ENCODE measurements around the gene CYP4F12. TPM values are rescaled to one million over a fixed set of nuclear protein-coding genes. Genes with fewer than 3 reads are reported as not detected.

The CYP4F12 gene
- total RNA-seq, 1 experiment from 2014 or later: not detected

- TF ChIP-seq CTCF (conservative IDR thresholded peaks at IDR 0.05): no peak
- Mint-ChIP-seq H3K4me3 (no peak overlapping the region), H3K27me3 (ENCODE audit: low read depth) (no peaks in the 10 kb centered on the region; the same call in none of the 2 replicates), H3K27ac (no peak overlapping the region), H3K36me3 (ENCODE audit: insufficient read depth in 1 of 3, low read depth in 3 of 3) (peaks cover 0 to 26% (median 9%) of the 10 kb centered on the region in 3 experiments; a peak in 5 of 7 replicates), H3K9me3 (peaks cover 31 to 33% of the 10 kb centered on the region in 2 experiments), H3K4me1 (no peaks in the 10 kb centered on the region)
- no peak overlapping the region for H3K4ac ChIP-seq (ENCODE audit: low read depth, low read length)
- H3K4me1 ChIP-seq (ENCODE audit: insufficient read depth, low read length): no peaks in the 10 kb centered on the region
- peaks cover 74% of the 10 kb centered on the region for H3K9me3 ChIP-seq (ENCODE audit: control insufficient read depth, low read depth, low read length)
- no peaks in the 10 kb centered on the region for H3K23me2 ChIP-seq (ENCODE audit: insufficient read length, low read depth, low read length, poor library complexity, severe bottlenecking)
- no peak overlapping the region for H2AK5ac ChIP-seq (ENCODE audit: insufficient read length, low read length)
- H2BK5ac ChIP-seq (ENCODE audit: insufficient read length, low read length): no peak overlapping the region
- H3K18ac ChIP-seq (ENCODE audit: insufficient read length, low read depth, low read length): no peak overlapping the region
- H3K14ac ChIP-seq (ENCODE audit: insufficient read depth, low read length): no peak overlapping the region
- H3K4me2 ChIP-seq (ENCODE audit: insufficient read depth, insufficient read length, low read length): no peak overlapping the region
- H3K27me3 ChIP-seq (ENCODE audit: insufficient read depth, low read length): no peaks in the 10 kb centered on the region
- H3K23ac ChIP-seq (ENCODE audit: insufficient read length, low read depth, low read length): no peak overlapping the region
- no peak overlapping the region for H2BK120ac ChIP-seq (ENCODE audit: low read depth, low read length, poor library complexity, severe bottlenecking)
- no peak overlapping the region for H3K9ac ChIP-seq (ENCODE audit: extremely low read depth, insufficient read length, low read length)
- no peak overlapping the region for H2BK15ac ChIP-seq (ENCODE audit: low read depth, low read length)
- no peak overlapping the region for H3K56ac ChIP-seq (ENCODE audit: insufficient read length, low read depth, low read length)
- no peak overlapping the region for H2AFZ ChIP-seq (ENCODE audit: low read length)
- no CpG with 5 or more reads among the region's 4 CpGs for WGBS (ENCODE audit: extremely low coverage, insufficient read length, low lambda C conversion rate)
- H4K91ac ChIP-seq (ENCODE audit: insufficient read length, low read depth, low read length): no peak overlapping the region
- H3K27ac ChIP-seq (ENCODE audit: insufficient read length, low read depth, low read length): no peak overlapping the region
- no peak overlapping the region for H3T11ph ChIP-seq (ENCODE audit: low read length)
- H3K79me2 ChIP-seq (ENCODE audit: insufficient read depth, low read length): no peaks in the 10 kb centered on the region
- H3K79me1 ChIP-seq (ENCODE audit: insufficient read depth, low read depth, low read length, poor library complexity, severe bottlenecking): no peaks in the 10 kb centered on the region
- DNase-seq: no peak
- no peaks in the 10 kb centered on the region for H4K20me1 ChIP-seq (ENCODE audit: control insufficient read depth, insufficient read depth, insufficient read length)
- no peak overlapping the region for H4K8ac ChIP-seq (replicated peaks; ENCODE audit: insufficient read length, low read depth, low read length)
- no peak overlapping the region for H2BK12ac ChIP-seq (ENCODE audit: insufficient read length, low read depth, low read length)
- no peak overlapping the region for H4K5ac ChIP-seq (ENCODE audit: insufficient read length, low read depth, low read length)
- no peak overlapping the region for H2BK20ac ChIP-seq (ENCODE audit: low read depth, low read length, poor library complexity, severe bottlenecking)
These were observed 9.6 kb upstream of the CYP4F12 start for GRCh38 chr19:15663247-15663646.

Measured in H9 (cell line).